Fibroblast of lung (primary cell): Measurements from ENCODE around the gene UQCR10. TPM values are rescaled to one million over a fixed set of nuclear protein-coding genes. Genes with fewer than 3 reads are reported as not detected.

Experiments
- DNase-seq, 2 donors: peaks; one replicate each; pipeline versions ENCODE4 v3.0.0 to v3.0.0-alpha.2; 2010; ENCODE audit warnings: low read depth in 2 of 2
- H2AFZ ChIP-seq: 2 replicates; pipeline ENCODE4 v1.5.1; 2012; ENCODE audit warnings: low read length, control low read depth, inconsistent platforms
- H3K27ac ChIP-seq: 2 replicates; pipeline ENCODE4 v1.5.1; 2011; ENCODE audit warnings: low read length, control low read depth; ENCODE audit not compliant: insufficient read depth
- H3K27me3 ChIP-seq: 2 replicates; pipeline ENCODE4 v1.5.1; 2011; ENCODE audit warnings: mild to moderate bottlenecking, low read length; ENCODE audit not compliant: control insufficient read depth, insufficient read depth
- H3K36me3 ChIP-seq: 2 replicates; pipeline ENCODE4 v1.5.1; 2011; ENCODE audit warnings: low read length; ENCODE audit not compliant: control insufficient read depth, insufficient read depth
- H3K4me1 ChIP-seq: 2 replicates; pipeline ENCODE4 v1.5.1; 2011; ENCODE audit warnings: low read length; ENCODE audit not compliant: control insufficient read depth, insufficient read depth; ENCODE audit errors: extremely low read depth
- H3K4me2 ChIP-seq: 2 replicates; pipeline ENCODE4 v1.5.1; 2011; ENCODE audit warnings: low read length, control low read depth; ENCODE audit not compliant: insufficient read depth; ENCODE audit errors: extremely low read depth
- H3K4me3 ChIP-seq, 4 experiments: fragments of 200-600 bp in 1 of 4; sonication (generic) in 1 of 4; replicated peaks in 1 of 4; 2 replicates each; pipeline ENCODE4 v1.5.1; 2011 to 2016; ENCODE audit warnings: low read length in 4 of 4, low read depth in 3 of 4, mild to moderate bottlenecking in 3 of 4, control low read depth in 2 of 4, inconsistent platforms in 1 of 4, mixed read lengths in 1 of 4; ENCODE audit not compliant: insufficient read depth in 1 of 4; ENCODE audit errors: control extremely low read depth in 1 of 4
- H3K79me2 ChIP-seq: 2 replicates; pipeline ENCODE4 v1.5.1; 2012; ENCODE audit warnings: mild to moderate bottlenecking, low read length, inconsistent platforms; ENCODE audit not compliant: control insufficient read depth, insufficient read depth
- H3K9ac ChIP-seq: 2 replicates; pipeline ENCODE4 v1.5.1; 2011; ENCODE audit warnings: mild to moderate bottlenecking, low read length, control low read depth; ENCODE audit not compliant: insufficient read depth
- H3K9me3 ChIP-seq: 2 replicates; pipeline ENCODE4 v1.5.1; 2012; ENCODE audit warnings: low read depth, low read length; ENCODE audit not compliant: control insufficient read depth, insufficient read depth
- H4K20me1 ChIP-seq: 2 replicates; pipeline ENCODE4 v1.5.1; 2011; ENCODE audit warnings: low read length; ENCODE audit not compliant: control insufficient read depth, insufficient read depth; ENCODE audit errors: extremely low read depth
- CTCF ChIP-seq, 2 donors: IDR thresholded peaks in 1 of 2; conservative IDR thresholded peaks in 1 of 2; 1 replicate in 1 of 2; 2 replicates in 1 of 2; pipeline ENCODE4 v1.5.1; 2011 to 2012; ENCODE audit warnings: low read length in 2 of 2, control low read depth in 1 of 2, inconsistent platforms in 1 of 2, low read depth in 1 of 2, mild to moderate bottlenecking in 1 of 2
- EZH2 ChIP-seq: IDR thresholded peaks from 2 replicates; pipeline ENCODE4 v1.5.1; 2012; ENCODE audit warnings: low read length, control low read depth, mild to moderate bottlenecking; ENCODE audit errors: missing control alignments
- polyA minus RNA-seq: library from RNA; depleted of rRNA, polyadenylated mRNA; stranded (reverse); fragments of >200 nt; gene quantifications from 2 replicates; pipeline ENCODE4 v1.2.3, GENCODE V29; 2011; ENCODE audit warnings: low replicate concordance
- polyA plus RNA-seq, 2 donors: library from polyadenylated mRNA; depleted of rRNA in 1 of 2; stranded (reverse) in 1 of 2; unstranded in 1 of 2; fragments of >200 nt; gene quantifications; 2 replicates each; pipeline ENCODE4 v1.2.1, GENCODE V29; 2011 to 2012; ENCODE audit warnings: missing spikeins in 1 of 2
- total RNA-seq: library from RNA; depleted of rRNA; stranded (reverse); fragments of >200 nt; gene quantifications from 2 replicates; pipeline ENCODE4 v1.2.1, GENCODE V29; 2014

Gene UQCR10
- total RNA-seq (80.4 and 117 TPM in 2 replicates), polyA plus RNA-seq (112 and 134 TPM in 2 replicates), polyA minus RNA-seq (75.9 and 99.8 TPM in 2 replicates)
- polyA plus RNA-seq (2012) = 195 and 245 TPM in 2 replicates

DNA sequence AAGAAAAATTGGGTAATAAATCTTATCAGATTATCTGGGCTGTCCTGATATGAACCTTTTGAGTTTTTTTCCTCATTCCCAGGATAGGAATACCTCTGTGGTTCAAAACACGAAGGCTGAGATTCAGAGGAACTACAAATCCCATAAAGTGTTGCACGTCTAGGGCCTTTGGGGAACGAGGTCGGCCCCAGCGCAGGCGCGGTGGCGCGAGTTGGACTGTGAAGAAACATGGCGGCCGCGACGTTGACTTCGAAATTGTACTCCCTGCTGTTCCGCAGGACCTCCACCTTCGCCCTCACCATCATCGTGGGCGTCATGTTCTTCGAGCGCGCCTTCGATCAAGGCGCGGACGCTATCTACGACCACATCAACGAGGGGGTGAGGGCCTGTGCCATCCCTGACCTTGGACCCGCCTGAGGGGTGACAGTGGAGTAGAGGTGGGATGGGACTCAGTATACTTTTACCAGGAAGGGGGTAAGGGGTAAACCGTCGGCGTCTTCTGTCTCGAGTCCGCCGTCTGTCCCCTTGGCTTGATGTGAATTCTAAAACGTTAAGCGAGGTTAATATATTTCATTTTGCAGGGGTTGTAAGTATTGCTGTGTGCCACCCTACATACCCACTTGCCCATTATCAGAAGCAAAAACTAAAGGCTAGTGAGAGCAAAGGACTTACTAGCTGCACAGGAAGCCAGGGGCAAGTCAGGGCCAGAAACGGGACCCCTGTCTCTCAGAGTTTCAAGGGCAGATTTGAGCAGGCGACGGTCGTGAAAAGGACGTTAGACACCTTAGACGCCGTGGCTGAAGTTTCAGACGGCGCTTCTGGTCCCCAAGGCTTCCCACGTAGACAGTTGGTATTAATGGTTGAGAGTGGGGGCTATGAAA, at the start of gene UQCR10:
UQCR10 (plus strand) TSS at position 199 of the 881 bp plus-strand sequence; CDS start at position 229, 30 bp downstream.
- DNase-seq = peak; percentile 85 to 94
- H3K4me3 ChIP-seq = peak within 1 kb of the TSS; percentile 91 to 100 (median 98)
- H3K36me3 ChIP-seq = no peaks in the 10 kb centered on the region
- H3K4me2 ChIP-seq = peak within 1 kb of the TSS; percentile 78
- peak within 1 kb of the TSS; percentile 89 for H3K27ac ChIP-seq
- TF ChIP-seq EZH2 (no peak), CTCF (conservative IDR thresholded peaks at IDR 0.05 in 1 of 2, IDR thresholded peaks at IDR 0.05 in 1 of 2; ENCODE audit: low read depth in 1 of 2, low read length in 2 of 2) (no peak)
- no peaks in the 10 kb centered on the region for H4K20me1 ChIP-seq
- peak within 1 kb of the TSS; percentile 89 for H3K9ac ChIP-seq
- H2AFZ ChIP-seq = peak within 1 kb of the TSS; percentile 100
- H3K4me1 ChIP-seq = peaks cover 2% of the 10 kb centered on the region
- H3K79me2 ChIP-seq = peaks cover 18% of the 10 kb centered on the region
- no peaks in the 10 kb centered on the region for H3K27me3 ChIP-seq
- no peaks in the 10 kb centered on the region for H3K9me3 ChIP-seq

- H3K4me1 ChIP-seq = no peaks in the 10 kb centered on the region
- no peak overlapping the region for H3K27ac ChIP-seq
- no peak overlapping the region for H3K4me2 ChIP-seq
- no peak for TF ChIP-seq EZH2
- no peak for TF ChIP-seq CTCF (conservative IDR thresholded peaks at IDR 0.05 in 1 of 2, IDR thresholded peaks at IDR 0.05 in 1 of 2; ENCODE audit: low read depth in 1 of 2, low read length in 2 of 2)
- DNase-seq = no peak
- H3K27me3 ChIP-seq = peaks cover 20% of the 10 kb centered on the region
- no peaks in the 10 kb centered on the region for H3K79me2 ChIP-seq
- no peaks in the 10 kb centered on the region for H4K20me1 ChIP-seq
- no peaks in the 10 kb centered on the region for H3K9me3 ChIP-seq
- no peak overlapping the region for H3K9ac ChIP-seq
- no peaks in the 10 kb centered on the region for H3K36me3 ChIP-seq
- no peak overlapping the region for H3K4me3 ChIP-seq
- no peak overlapping the region for H2AFZ ChIP-seq
Measured at GRCh38 chr22:29717789-29718188, 49.4 kb upstream of the UQCR10 start.
